SKM-1 (cell line): ENCODE data around the gene MAGEB17.

Experiments
- DNase-seq: peaks from one replicate; lab custom pipeline; 2025; ENCODE audit not compliant: unreplicated experiment; lab: John Stamatoyannopoulos, UW

MAGEB17 gene

GRCh38 chrX:16208601-16209000 is 41.3 kb downstream of the MAGEB17 start:
- no peak for DNase-seq

GRCh38 chrX:16210061-16210460 is 42.8 kb downstream of the MAGEB17 start:
- DNase-seq = no peak

- DNase-seq = no peak
Observed at GRCh38 chrX:16212024-16212423, 44.7 kb downstream of the MAGEB17 start.

GRCh38 chrX:16212436-16212835 is 45.2 kb downstream of the MAGEB17 start:
- no peak for DNase-seq

- DNase-seq = no peak
Observed at GRCh38 chrX:16213961-16214360, 46.7 kb downstream of the MAGEB17 start.

- DNase-seq = no peak
Observed at GRCh38 chrX:16215660-16216059, 48.4 kb downstream of the MAGEB17 start.
